EH (cell line): ENCODE measurements around the gene CYP2E1.
"Not testable (repeated sequence)": the region's sequence is repeated elsewhere in the genome, so short reads cannot be mapped to it uniquely, and the experiment has no call there.

Experiments used
- DNase-seq: peaks from one replicate; pipeline ENCODE4 v3.0.0-alpha.2; 2015; ENCODE audit warnings: low read depth

The CYP2E1 gene

GRCh38 chr10:133573460-133573859 lies 46.3 kb downstream of the CYP2E1 start:
- DNase-seq: not testable (repeated sequence)

- not testable (repeated sequence) for DNase-seq
These were observed 49.9 kb downstream of the CYP2E1 start for GRCh38 chr10:133577037-133577436.
